Measurements from ENCODE around the gene PITPNB. TPM values are rescaled to one million over a fixed set of nuclear protein-coding genes. Genes with fewer than 3 reads are reported as not detected.

The PITPNB gene
- total RNA-seq, 1 experiment from 2014 or later, result 135 TPM

- ChIA-PET POLR2A (ENCODE audit: low non-redundant PET) (no interaction called here), CTCF (no interaction called here)
- TF ChIP-seq CTCF (conservative IDR thresholded peaks at IDR 0.05; ENCODE audit: low read depth, low read length) (no peak), EZH2 (IDR thresholded peaks at IDR 0.05; ENCODE audit: borderline replicate concordance, low read depth, low read length, poor library complexity, severe bottlenecking) (no peak)
- Histone ChIP-seq H3K27ac (ENCODE audit: low read depth, low read length, poor library complexity, severe bottlenecking) (no peak overlapping the region), H3K36me3 (ENCODE audit: insufficient read depth, low read length, poor library complexity, severe bottlenecking) (no peaks in the 10 kb centered on the region), H3K27me3 (replicated peaks; ENCODE audit: insufficient read depth, low read depth, low read length, poor library complexity) (no peaks in the 10 kb centered on the region), H3K4me1 (ENCODE audit: insufficient read depth, low read length, poor library complexity, severe bottlenecking) (peaks cover 5% of the 10 kb centered on the region), H3K9me3 (ENCODE audit: low read depth, low read length, poor library complexity, severe bottlenecking) (no peaks in the 10 kb centered on the region), H3K4me3 (ENCODE audit: low read depth, low read length, poor library complexity, severe bottlenecking) (no peak overlapping the region)
- intact Hi-C loops (cut with micrococcal nuclease; ENCODE audit: unreplicated experiment), result no loop called here
- peak; percentile 83 for DNase-seq (ENCODE audit: low spot score)
- BruUV-seq (replicated peaks), result no TSS peak
These were observed 89.4 kb downstream of the PITPNB start for GRCh38 chr22:27829620-27830019.

GRCh38 chr22:27827604-27828587 lies 91.2 kb downstream of the PITPNB start:
- H3K4me1 ChIP-seq (ENCODE audit: insufficient read depth, low read length, poor library complexity, severe bottlenecking), result peaks cover 5% of the 10 kb centered on the region
- TF ChIP-seq EZH2 (IDR thresholded peaks at IDR 0.05; ENCODE audit: borderline replicate concordance, low read depth, low read length, poor library complexity, severe bottlenecking) (no peak), CTCF (conservative IDR thresholded peaks at IDR 0.05; ENCODE audit: low read depth, low read length) (no peak)
- CTCF ChIA-PET, result no interaction called here
- BruUV-seq (replicated peaks), result no TSS peak
- H3K27me3 ChIP-seq (replicated peaks; ENCODE audit: insufficient read depth, low read depth, low read length, poor library complexity), result no peaks in the 10 kb centered on the region
- no peaks in the 10 kb centered on the region for H3K36me3 ChIP-seq (ENCODE audit: insufficient read depth, low read length, poor library complexity, severe bottlenecking)
- intact Hi-C loops (cut with micrococcal nuclease; ENCODE audit: unreplicated experiment), result no loop called here
- no peak overlapping the region for H3K4me3 ChIP-seq (ENCODE audit: low read depth, low read length, poor library complexity, severe bottlenecking)
- POLR2A ChIA-PET (ENCODE audit: low non-redundant PET), result no interaction called here
- H3K27ac ChIP-seq (ENCODE audit: low read depth, low read length, poor library complexity, severe bottlenecking), result no peak overlapping the region
- no peak for DNase-seq (ENCODE audit: low spot score)
- no peaks in the 10 kb centered on the region for H3K9me3 ChIP-seq (ENCODE audit: low read depth, low read length, poor library complexity, severe bottlenecking)

- DNase-seq (ENCODE audit: low spot score), result no peak
- CTCF ChIA-PET, result no interaction called here
- no peak overlapping the region for H3K4me3 ChIP-seq (ENCODE audit: low read depth, low read length, poor library complexity, severe bottlenecking)
- H3K9me3 ChIP-seq (ENCODE audit: low read depth, low read length, poor library complexity, severe bottlenecking), result no peaks in the 10 kb centered on the region
- intact Hi-C loops (cut with micrococcal nuclease; ENCODE audit: unreplicated experiment), result no loop called here
- peak; percentile 59 for TF ChIP-seq CTCF (conservative IDR thresholded peaks at IDR 0.05; ENCODE audit: low read depth, low read length)
- no peak for TF ChIP-seq EZH2 (IDR thresholded peaks at IDR 0.05; ENCODE audit: borderline replicate concordance, low read depth, low read length, poor library complexity, severe bottlenecking)
- BruUV-seq (replicated peaks), result no TSS peak
- POLR2A ChIA-PET (ENCODE audit: low non-redundant PET), result no interaction called here
- H3K36me3 ChIP-seq (ENCODE audit: insufficient read depth, low read length, poor library complexity, severe bottlenecking), result no peaks in the 10 kb centered on the region
- H3K4me1 ChIP-seq (ENCODE audit: insufficient read depth, low read length, poor library complexity, severe bottlenecking), result peaks cover 4% of the 10 kb centered on the region
- no peaks in the 10 kb centered on the region for H3K27me3 ChIP-seq (replicated peaks; ENCODE audit: insufficient read depth, low read depth, low read length, poor library complexity)
- H3K27ac ChIP-seq (ENCODE audit: low read depth, low read length, poor library complexity, severe bottlenecking), result no peak overlapping the region
These were observed 93.9 kb downstream of the PITPNB start for GRCh38 chr22:27825174-27825573.
